H1 (cell line): ENCODE results near the gene RGMB. TPM values are rescaled to one million over a fixed set of nuclear protein-coding genes. Genes with fewer than 3 reads are reported as not detected.

ENCODE experiments used
- CEBPB ChIP-seq: IDR thresholded peaks from 2 replicates; pipeline ENCODE4 v1.6.1; 2012; ENCODE audit warnings: low read depth, low read length
- CTCF ChIP-seq, 3 experiments: IDR thresholded peaks; 1 replicate in 2 of 3; 2 replicates in 1 of 3; pipeline versions ENCODE4 v1.5.1 to v1.6.1; 2011; ENCODE audit warnings: low read length in 3 of 3, mild to moderate bottlenecking in 3 of 3, inconsistent platforms in 2 of 3, low read depth in 1 of 3, moderate library complexity in 1 of 3; ENCODE audit not compliant: insufficient read depth in 1 of 3; ENCODE audit errors: control extremely low read depth in 1 of 3
- KDM4A ChIP-seq: IDR thresholded peaks from one replicate; pipeline ENCODE4 v1.7.1; 2012; ENCODE audit warnings: low read depth, mild to moderate bottlenecking, moderate library complexity, low read length, inconsistent platforms; ENCODE audit not compliant: severe bottlenecking
- SUZ12 ChIP-seq: fragments of 200-600 bp; sonication (generic); IDR thresholded peaks from 2 replicates; pipeline ENCODE4 v1.6.1; 2012; ENCODE audit warnings: mild to moderate bottlenecking, inconsistent platforms, low read length, moderate library complexity, mixed read lengths
- polyA plus RNA-seq, 7 experiments: library from polyadenylated mRNA; depleted of rRNA in 3 of 7; stranded (reverse) in 5 of 7; unstranded in 2 of 7; fragments of >200 nt in 5 of 7; fragments of 200-250 nt in 2 of 7; gene quantifications; 1 replicate in 5 of 7; 2 replicates in 1 of 7; 4 replicates in 1 of 7; pipeline versions ENCODE4 v1.2.1 to v1.2.3, GENCODE V29; 2011 to 2013; ENCODE audit warnings: missing spikeins in 2 of 7, mixed read lengths in 2 of 7
- total RNA-seq: library from RNA; stranded (reverse); fragmentation: NEBNext Ultra II Directional; extraction: Animal tissue kit (Norgen Biotek cat#: 25700); gene quantifications from 2 replicates; pipeline ENCODE4 v1.2.1, GENCODE V29; 2021

Gene RGMB
- total and polyA plus RNA-seq, 2 of the 8 experiments (the other 6 are each of a cell fraction or from before 2014, with no cell fraction given), result 11.7 to 27.0 TPM

GRCh38 chr5:98787131-98787719 lies 13.8 kb downstream of the RGMB start (continued):
- TF ChIP-seq CTCF (IDR thresholded peaks at IDR 0.05; ENCODE audit: control extremely low read depth in 1 of 3, insufficient read depth in 1 of 3, low read depth in 1 of 3, low read length in 3 of 3) (no peak), CEBPB (no peak), SUZ12 (no peak), KDM4A (no peak)
